HCT116 (cell line): ENCODE results near the gene NAGPA.
"Not testable (repeated sequence)": the region's sequence is repeated elsewhere in the genome, so short reads cannot be mapped to it uniquely, and the experiment has no call there.

ENCODE experiments used
- EZH2 ChIP-seq: fragments of 200-600 bp; sonication (generic); IDR thresholded peaks from 2 replicates; pipeline ENCODE4 v1.6.1; 2017; ENCODE audit warnings: antibody characterized with exemption, mixed run types
- JUND ChIP-seq: IDR thresholded peaks from 2 replicates; pipeline ENCODE4 v1.6.1; 2012
- POLR2A ChIP-seq: IDR thresholded peaks from 2 replicates; pipeline ENCODE4 v1.7.0; 2011; ENCODE audit warnings: borderline replicate concordance; ENCODE audit not compliant: insufficient read depth, insufficient read length; ENCODE audit errors: extremely low read depth
- POLR2AphosphoS5 ChIP-seq: IDR thresholded peaks from 2 replicates; pipeline ENCODE4 v1.6.1; 2011; ENCODE audit warnings: mild to moderate bottlenecking, low read depth, low read length, moderate library complexity
- SIN3A ChIP-seq: IDR thresholded peaks from 2 replicates; pipeline ENCODE4 v1.6.1; 2012; ENCODE audit warnings: low read depth
- SP1 ChIP-seq: IDR thresholded peaks from 2 replicates; pipeline ENCODE4 v1.6.1; 2012; ENCODE audit warnings: low read depth
- TF ChIP-seq, protein P1 (sequence below), 3 experiments: fragments of 200-600 bp in 1 of 3; sonication (generic) in 1 of 3; IDR thresholded peaks in 2 of 3; conservative IDR thresholded peaks in 1 of 3; 2 replicates each; pipeline ENCODE4 v1.5.1; 2012 to 2017; ENCODE audit warnings: low read depth in 2 of 3, low read length in 2 of 3, antibody characterized with exemption in 1 of 3, borderline replicate concordance in 1 of 3, control low read depth in 1 of 3, mild to moderate bottlenecking in 1 of 3, mixed read lengths in 1 of 3, mixed run types in 1 of 3, moderate library complexity in 1 of 3; ENCODE audit not compliant: insufficient read depth in 1 of 3
- TF ChIP-seq, protein P2 (sequence below): IDR thresholded peaks from 2 replicates; pipeline ENCODE4 v1.6.1; 2012
- TF ChIP-seq, protein P3 (sequence below): IDR thresholded peaks from 2 replicates; pipeline ENCODE4 v1.6.1; 2012; ENCODE audit warnings: low read depth

DNA sequence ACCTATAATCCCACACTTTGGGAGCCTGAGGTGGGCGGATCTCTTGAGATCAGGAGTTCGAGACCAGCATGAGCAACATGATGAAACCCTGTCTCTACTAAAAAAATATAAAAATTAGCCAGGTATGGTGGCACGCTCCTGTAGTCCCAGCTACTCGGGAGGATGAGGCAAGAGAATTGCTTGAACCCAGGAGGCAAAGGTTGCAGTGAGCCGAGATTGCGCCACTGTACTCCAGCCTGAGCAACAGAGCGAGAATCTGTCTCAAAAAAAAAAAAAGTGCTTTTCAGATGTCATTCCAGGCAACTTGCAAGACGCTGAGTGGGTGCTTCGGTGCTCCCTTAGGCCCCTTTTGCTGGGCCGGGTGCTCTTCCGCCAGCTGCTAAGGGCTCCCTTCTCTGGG is 10.8 kb upstream of the NAGPA start:
- TF ChIP-seq POLR2AphosphoS5, JUND, POLR2A, EZH2, SP1, SIN3A: not testable (repeated sequence)
- TF ChIP-seq, protein P1, sequence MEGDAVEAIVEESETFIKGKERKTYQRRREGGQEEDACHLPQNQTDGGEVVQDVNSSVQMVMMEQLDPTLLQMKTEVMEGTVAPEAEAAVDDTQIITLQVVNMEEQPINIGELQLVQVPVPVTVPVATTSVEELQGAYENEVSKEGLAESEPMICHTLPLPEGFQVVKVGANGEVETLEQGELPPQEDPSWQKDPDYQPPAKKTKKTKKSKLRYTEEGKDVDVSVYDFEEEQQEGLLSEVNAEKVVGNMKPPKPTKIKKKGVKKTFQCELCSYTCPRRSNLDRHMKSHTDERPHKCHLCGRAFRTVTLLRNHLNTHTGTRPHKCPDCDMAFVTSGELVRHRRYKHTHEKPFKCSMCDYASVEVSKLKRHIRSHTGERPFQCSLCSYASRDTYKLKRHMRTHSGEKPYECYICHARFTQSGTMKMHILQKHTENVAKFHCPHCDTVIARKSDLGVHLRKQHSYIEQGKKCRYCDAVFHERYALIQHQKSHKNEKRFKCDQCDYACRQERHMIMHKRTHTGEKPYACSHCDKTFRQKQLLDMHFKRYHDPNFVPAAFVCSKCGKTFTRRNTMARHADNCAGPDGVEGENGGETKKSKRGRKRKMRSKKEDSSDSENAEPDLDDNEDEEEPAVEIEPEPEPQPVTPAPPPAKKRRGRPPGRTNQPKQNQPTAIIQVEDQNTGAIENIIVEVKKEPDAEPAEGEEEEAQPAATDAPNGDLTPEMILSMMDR (IDR thresholded peaks at IDR 0.05 in 2 of 3, conservative IDR thresholded peaks at IDR 0.05 in 1 of 3; ENCODE audit: borderline replicate concordance in 1 of 3, insufficient read depth in 1 of 3, low read depth in 2 of 3, low read length in 2 of 3): not testable (repeated sequence)
- TF ChIP-seq, protein P2, sequence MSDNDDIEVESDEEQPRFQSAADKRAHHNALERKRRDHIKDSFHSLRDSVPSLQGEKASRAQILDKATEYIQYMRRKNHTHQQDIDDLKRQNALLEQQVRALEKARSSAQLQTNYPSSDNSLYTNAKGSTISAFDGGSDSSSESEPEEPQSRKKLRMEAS: not testable (repeated sequence)
- TF ChIP-seq, protein P3, sequence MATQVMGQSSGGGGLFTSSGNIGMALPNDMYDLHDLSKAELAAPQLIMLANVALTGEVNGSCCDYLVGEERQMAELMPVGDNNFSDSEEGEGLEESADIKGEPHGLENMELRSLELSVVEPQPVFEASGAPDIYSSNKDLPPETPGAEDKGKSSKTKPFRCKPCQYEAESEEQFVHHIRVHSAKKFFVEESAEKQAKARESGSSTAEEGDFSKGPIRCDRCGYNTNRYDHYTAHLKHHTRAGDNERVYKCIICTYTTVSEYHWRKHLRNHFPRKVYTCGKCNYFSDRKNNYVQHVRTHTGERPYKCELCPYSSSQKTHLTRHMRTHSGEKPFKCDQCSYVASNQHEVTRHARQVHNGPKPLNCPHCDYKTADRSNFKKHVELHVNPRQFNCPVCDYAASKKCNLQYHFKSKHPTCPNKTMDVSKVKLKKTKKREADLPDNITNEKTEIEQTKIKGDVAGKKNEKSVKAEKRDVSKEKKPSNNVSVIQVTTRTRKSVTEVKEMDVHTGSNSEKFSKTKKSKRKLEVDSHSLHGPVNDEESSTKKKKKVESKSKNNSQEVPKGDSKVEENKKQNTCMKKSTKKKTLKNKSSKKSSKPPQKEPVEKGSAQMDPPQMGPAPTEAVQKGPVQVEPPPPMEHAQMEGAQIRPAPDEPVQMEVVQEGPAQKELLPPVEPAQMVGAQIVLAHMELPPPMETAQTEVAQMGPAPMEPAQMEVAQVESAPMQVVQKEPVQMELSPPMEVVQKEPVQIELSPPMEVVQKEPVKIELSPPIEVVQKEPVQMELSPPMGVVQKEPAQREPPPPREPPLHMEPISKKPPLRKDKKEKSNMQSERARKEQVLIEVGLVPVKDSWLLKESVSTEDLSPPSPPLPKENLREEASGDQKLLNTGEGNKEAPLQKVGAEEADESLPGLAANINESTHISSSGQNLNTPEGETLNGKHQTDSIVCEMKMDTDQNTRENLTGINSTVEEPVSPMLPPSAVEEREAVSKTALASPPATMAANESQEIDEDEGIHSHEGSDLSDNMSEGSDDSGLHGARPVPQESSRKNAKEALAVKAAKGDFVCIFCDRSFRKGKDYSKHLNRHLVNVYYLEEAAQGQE: not testable (repeated sequence)
